Astrocyte (in vitro differentiated cells and primary cell): ENCODE results near the gene FBXO11. TPM values are rescaled to one million over a fixed set of nuclear protein-coding genes. Genes with fewer than 3 reads are reported as not detected.
A peak's percentile ranks its signal among the peaks of the same experiment; 100 is the strongest.

Experiments
- DNase-seq: peaks from one replicate; pipeline ENCODE4 v3.0.0-alpha.2; 2010; ENCODE audit warnings: low read depth
- FAIRE-seq: peaks from 2 replicates; lab custom pipeline; 2011; peaks lifted over from hg19 to GRCh38; lab: Jason Lieb, UNC
- H2AFZ ChIP-seq: 2 replicates; pipeline ENCODE4 v1.6.0; 2012; ENCODE audit warnings: low read depth, low read length, inconsistent platforms
- H3K27ac ChIP-seq: 2 replicates; pipeline ENCODE4 v1.5.1; 2011; ENCODE audit warnings: low read depth, low read length, inconsistent platforms
- H3K27me3 ChIP-seq: 2 replicates; pipeline ENCODE4 v1.6.0; 2011; ENCODE audit warnings: low read length, inconsistent platforms; ENCODE audit not compliant: insufficient read depth
- H3K36me3 ChIP-seq: 2 replicates; pipeline ENCODE4 v1.5.1; 2011; ENCODE audit warnings: low read length, inconsistent platforms; ENCODE audit not compliant: insufficient read depth
- H3K4me1 ChIP-seq: 2 replicates; pipeline ENCODE4 v1.5.1; 2011; ENCODE audit warnings: low read length, inconsistent platforms; ENCODE audit not compliant: insufficient read depth
- H3K4me2 ChIP-seq: 2 replicates; pipeline ENCODE4 v1.6.0; 2012; ENCODE audit warnings: low read length, inconsistent platforms
- H3K4me3 ChIP-seq: 2 replicates; pipeline ENCODE4 v1.5.1; 2011; ENCODE audit warnings: low read depth, mild to moderate bottlenecking, low read length, inconsistent platforms; ENCODE audit not compliant: insufficient read depth
- H3K79me2 ChIP-seq: 2 replicates; pipeline ENCODE4 v1.6.0; 2012; ENCODE audit warnings: mild to moderate bottlenecking, low read length, inconsistent platforms; ENCODE audit not compliant: insufficient read depth
- H3K9ac ChIP-seq: 2 replicates; pipeline ENCODE4 v1.6.0; 2012; ENCODE audit warnings: mild to moderate bottlenecking, low read length, inconsistent platforms
- H3K9me3 ChIP-seq: 2 replicates; pipeline ENCODE4 v1.5.1; 2012; ENCODE audit warnings: low read depth, mild to moderate bottlenecking, low read length, inconsistent platforms; ENCODE audit not compliant: insufficient read depth
- H4K20me1 ChIP-seq: 2 replicates; pipeline ENCODE4 v1.6.0; 2012; ENCODE audit warnings: low read length, inconsistent platforms; ENCODE audit not compliant: insufficient read depth
- H3K27ac Mint-ChIP-seq: one replicate; pipeline ENCODE4 v1.8.0; 2021; ENCODE audit warnings: mild to moderate bottlenecking, mixed read lengths; ENCODE audit not compliant: unreplicated experiment
- H3K27me3 Mint-ChIP-seq: one replicate; pipeline ENCODE4 v1.8.0; 2021; ENCODE audit warnings: low read depth, mixed read lengths; ENCODE audit not compliant: unreplicated experiment
- H3K36me3 Mint-ChIP-seq: one replicate; pipeline ENCODE4 v1.8.0; 2021; ENCODE audit warnings: low read depth, mixed read lengths; ENCODE audit not compliant: unreplicated experiment
- H3K4me1 Mint-ChIP-seq: one replicate; pipeline ENCODE4 v1.8.0; 2021; ENCODE audit warnings: low read depth, mixed read lengths; ENCODE audit not compliant: unreplicated experiment
- H3K4me3 Mint-ChIP-seq: one replicate; pipeline ENCODE4 v1.8.0; 2021; ENCODE audit warnings: mild to moderate bottlenecking, moderate library complexity, mixed read lengths; ENCODE audit not compliant: unreplicated experiment
- H3K9me3 Mint-ChIP-seq: one replicate; pipeline ENCODE4 v1.8.0; 2021; ENCODE audit warnings: mild to moderate bottlenecking, mixed read lengths; ENCODE audit not compliant: unreplicated experiment
- CTCF ChIP-seq: IDR thresholded peaks from 2 replicates; pipeline ENCODE4 v1.5.1; 2011; ENCODE audit warnings: low read depth, mild to moderate bottlenecking, inconsistent platforms, low read length, moderate library complexity; ENCODE audit not compliant: insufficient read depth
- EZH2 ChIP-seq: IDR thresholded peaks from 2 replicates; pipeline ENCODE4 v1.6.1; 2012; ENCODE audit warnings: mild to moderate bottlenecking, low read length, inconsistent platforms; ENCODE audit not compliant: insufficient read depth
- total RNA-seq: library from RNA; stranded (reverse); gene quantifications from 2 replicates; pipeline ENCODE4 v1.2.1, GENCODE V29; 2021

Gene FBXO11
- total RNA-seq, 1 donor from 2014 or later: 70.8 TPM

DNA sequence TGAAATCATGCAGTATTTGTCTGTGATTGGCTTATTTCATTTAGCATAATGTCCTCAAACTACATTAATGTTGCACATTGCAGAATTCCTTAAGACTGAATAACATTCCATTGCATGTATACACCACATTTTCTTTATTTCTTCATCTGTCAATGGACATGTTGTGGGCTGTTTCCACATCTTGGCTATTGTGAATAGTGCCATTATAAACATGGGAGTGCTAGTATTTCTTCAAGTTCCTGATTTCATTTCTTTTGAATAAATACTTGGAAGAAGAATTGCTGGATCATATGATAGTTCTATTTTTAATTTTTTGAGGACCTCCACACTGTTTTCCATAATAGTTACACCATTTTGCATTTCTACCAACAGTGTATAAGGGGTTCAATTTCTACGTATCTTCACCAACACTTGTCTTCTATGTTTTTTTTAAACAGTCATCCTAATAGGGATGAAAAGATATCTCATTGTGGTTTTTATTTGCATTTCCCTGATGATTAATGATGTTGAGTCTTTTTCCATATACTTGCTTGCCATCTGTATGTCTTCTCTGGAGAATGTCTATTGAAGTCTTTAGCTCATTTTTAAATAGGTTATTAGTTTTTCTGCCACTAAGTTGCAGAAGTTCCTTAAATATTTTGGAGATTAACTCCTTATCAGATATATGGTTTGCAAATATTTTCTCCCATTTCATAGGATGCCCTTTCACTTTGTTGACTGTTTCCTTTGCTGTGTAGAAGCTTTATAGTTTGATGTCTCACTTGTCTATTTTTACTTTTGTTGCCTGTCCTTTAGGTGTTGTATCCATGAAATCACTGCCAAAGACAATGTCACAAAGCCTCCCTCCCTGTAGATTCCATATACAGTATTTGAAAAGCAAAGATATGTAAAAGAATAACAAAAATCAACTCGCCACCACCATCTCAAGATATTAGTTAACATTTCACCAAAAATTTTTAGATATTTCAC is 14.6 kb downstream of the FBXO11 start:
- Histone ChIP-seq H3K27me3 (no peaks in the 10 kb centered on the region), H3K36me3 (no peaks in the 10 kb centered on the region), H3K9ac (no peak overlapping the region), H4K20me1 (peaks cover 96% of the 10 kb centered on the region), H3K4me1 (peaks cover 14% of the 10 kb centered on the region), H3K9me3 (no peaks in the 10 kb centered on the region), H3K4me3 (no peak overlapping the region), H3K27ac (no peak overlapping the region), H3K4me2 (peak overlapping the region; percentile 5), H2AFZ (no peak overlapping the region), H3K79me2 (peaks cover 100% of the 10 kb centered on the region)
- Mint-ChIP-seq H3K27me3 (no peaks in the 10 kb centered on the region), H3K9me3 (no peaks in the 10 kb centered on the region), H3K4me1 (peaks cover 32% of the 10 kb centered on the region), H3K4me3 (no peak overlapping the region), H3K27ac (no peak overlapping the region), H3K36me3 (peaks cover 2% of the 10 kb centered on the region)
- FAIRE-seq: no peak
- TF ChIP-seq CTCF: no peak
- no peak for TF ChIP-seq EZH2
- peak; percentile 46 for DNase-seq

GRCh38 chr2:47890711-47891368 is 15.5 kb downstream of the FBXO11 start:
- Histone ChIP-seq H3K9ac (no peak overlapping the region), H3K36me3 (no peaks in the 10 kb centered on the region), H2AFZ (no peak overlapping the region), H3K79me2 (peaks cover 100% of the 10 kb centered on the region), H3K9me3 (no peaks in the 10 kb centered on the region), H3K27ac (no peak overlapping the region), H3K27me3 (no peaks in the 10 kb centered on the region), H3K4me1 (peaks cover 14% of the 10 kb centered on the region), H3K4me3 (no peak overlapping the region), H3K4me2 (peak overlapping the region; percentile 0), H4K20me1 (peaks cover 95% of the 10 kb centered on the region)
- peak; percentile 20 for DNase-seq
- TF ChIP-seq CTCF (no peak), EZH2 (no peak)
- Mint-ChIP-seq H3K27ac (no peak overlapping the region), H3K27me3 (no peaks in the 10 kb centered on the region), H3K4me3 (no peak overlapping the region), H3K4me1 (peaks cover 28% of the 10 kb centered on the region), H3K9me3 (no peaks in the 10 kb centered on the region), H3K36me3 (peaks cover 2% of the 10 kb centered on the region)
- no peak for FAIRE-seq
